NCI-H1417 (cell line): Measurements from ENCODE around the gene DSCAML1.

ENCODE experiments used
- DNase-seq, 3 experiments: peaks; one replicate each; lab custom pipeline; 2025; lab: John Stamatoyannopoulos, UW

The DSCAML1 gene

DNA sequence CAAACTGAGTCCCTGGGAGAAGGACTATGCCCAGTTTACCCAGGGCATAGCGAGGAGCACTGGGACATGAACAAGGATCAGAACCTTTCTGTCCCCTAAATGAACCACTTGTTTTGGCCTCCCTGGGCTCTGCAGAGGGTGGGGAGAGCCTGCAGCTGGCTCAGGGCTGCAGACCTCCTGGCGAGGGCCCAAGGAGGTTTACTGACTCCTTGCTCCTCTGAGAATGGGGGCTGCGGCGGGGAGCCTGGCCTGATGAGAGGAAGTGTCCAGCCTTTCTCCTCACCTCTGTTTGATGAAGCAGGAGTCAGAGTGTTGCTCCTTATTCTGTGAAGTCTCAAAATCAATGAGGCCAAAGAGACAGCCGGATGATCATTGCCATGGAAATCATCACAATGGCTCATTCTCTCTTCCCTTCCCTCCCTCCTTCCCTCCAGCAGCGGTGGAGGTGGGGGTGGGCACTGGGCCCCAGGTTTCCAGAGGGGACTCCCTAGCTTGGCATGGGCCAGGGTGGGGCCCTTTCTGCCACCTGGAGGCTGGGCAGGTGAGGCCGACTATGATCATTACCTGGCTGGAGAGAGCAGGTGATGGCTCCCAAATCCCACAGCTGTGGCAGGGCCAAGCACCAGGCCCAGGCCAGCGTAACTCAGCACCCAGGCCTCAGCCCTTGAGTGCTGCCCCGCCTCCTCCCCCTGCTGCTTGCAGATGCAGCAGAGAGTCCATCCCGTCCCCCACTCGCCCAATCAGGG lies 299.6 kb downstream of the DSCAML1 start:
- peak in 1 of 3 experiments; percentile 27 for DNase-seq

DNA sequence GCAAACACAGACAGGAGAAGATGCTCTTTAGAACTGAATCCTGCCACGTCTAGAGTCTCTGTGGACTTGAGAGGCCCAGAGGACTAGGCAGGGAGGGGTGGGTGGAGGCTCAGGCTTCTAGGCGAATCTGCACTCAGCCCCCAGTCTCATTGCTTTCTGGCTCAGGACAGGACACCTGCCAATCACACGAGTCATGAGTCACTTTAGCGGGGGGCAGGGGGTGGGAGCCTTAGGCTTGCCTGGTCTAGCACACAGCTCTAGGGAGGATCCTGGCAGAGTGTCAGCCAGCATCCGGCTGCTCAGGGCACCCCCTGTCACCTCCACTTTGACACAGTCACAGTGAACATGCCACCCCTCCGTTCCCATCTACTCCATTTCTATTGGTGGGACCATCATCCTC lies 301.7 kb downstream of the DSCAML1 start:
- DNase-seq = peak; percentile 24 to 65 (median 43)

DNA sequence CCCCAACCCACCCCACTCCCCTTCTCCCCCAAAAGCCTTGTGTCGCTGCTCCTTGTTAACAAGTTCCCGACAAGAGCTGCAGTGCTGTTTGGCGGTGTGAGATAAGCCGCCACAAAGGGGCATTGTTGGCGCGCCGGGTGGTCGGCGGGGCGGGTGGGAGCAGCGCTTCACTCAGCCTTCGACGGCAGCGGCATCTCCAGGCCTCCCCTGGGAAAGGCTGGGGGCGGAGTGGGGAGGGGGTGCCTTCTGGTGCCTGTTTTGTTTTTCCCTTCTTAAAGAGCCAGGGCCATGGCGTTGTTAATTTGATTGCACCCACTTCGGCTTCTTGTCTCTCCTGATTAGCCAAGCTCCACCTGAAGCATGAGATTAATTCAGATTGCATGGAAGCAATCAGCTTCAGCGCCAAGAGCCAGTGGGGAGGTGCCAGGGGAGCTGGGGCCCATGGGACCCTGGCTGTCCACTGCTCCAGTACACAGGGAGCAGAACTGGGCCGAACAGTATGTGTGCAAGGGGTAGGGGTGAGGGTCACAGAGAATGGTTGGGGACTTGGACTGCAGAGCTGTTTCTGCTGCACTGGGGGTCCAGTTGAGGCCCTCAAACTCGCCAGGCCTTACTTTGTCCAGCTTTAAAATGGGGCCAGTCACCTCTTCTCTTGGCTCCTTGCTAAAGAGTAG lies 304.3 kb downstream of the DSCAML1 start:
- DNase-seq = no peak

DNA sequence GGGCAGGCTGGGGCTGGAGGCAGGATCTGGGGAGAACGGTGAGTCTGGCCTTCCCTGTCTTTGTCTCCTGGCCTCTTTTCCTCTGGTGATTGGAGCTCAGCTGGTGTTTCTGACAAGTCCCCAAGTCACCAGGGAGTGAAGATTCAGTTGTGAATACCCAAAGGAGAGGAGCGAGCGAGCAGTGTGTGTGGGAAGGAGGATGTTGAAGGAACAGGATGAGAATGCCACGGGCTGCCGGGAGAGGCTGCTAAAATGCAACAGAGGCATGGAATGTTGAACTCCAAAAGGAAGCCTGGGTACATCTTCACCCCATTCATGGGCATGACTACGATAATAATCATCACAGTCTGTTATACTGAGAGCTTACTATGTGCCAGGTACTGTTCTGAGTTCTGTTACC lies 306.1 kb downstream of the DSCAML1 start:
- DNase-seq = no peak

DNA sequence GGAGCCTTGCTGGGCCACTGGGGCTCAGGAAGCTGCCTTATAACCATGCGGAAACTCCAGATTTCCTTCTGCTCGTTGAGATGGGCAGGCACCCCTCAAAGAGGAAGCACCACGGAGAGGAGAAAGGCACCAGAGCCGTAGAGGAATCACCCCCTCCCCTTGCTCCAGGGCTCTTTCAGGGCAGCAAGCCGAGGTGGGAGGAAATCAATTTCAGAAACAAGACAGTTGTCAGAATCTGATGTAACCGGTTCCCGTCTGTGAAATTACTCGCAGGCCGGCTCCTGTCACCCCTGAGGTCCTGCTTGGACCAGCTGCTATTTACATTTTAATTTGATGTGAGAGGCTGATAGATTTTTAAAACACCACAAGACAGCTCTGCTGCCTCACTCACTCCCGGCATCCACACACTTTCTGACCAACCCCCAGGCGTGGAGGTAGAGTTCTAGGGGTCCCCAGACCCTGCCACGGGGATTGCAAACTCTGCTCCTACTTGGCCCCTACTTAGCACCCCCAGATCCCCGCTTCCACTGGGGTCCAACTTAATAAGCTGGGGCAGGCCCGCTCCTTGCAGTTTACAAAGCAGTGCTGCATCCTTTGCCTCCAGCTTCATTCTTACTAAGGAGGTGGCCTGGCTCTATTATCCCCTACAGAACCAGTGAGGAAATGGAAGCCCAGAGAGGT lies 306.9 kb downstream of the DSCAML1 start:
- DNase-seq = peak in 2 of 3 experiments; percentile 26 to 67

DNA sequence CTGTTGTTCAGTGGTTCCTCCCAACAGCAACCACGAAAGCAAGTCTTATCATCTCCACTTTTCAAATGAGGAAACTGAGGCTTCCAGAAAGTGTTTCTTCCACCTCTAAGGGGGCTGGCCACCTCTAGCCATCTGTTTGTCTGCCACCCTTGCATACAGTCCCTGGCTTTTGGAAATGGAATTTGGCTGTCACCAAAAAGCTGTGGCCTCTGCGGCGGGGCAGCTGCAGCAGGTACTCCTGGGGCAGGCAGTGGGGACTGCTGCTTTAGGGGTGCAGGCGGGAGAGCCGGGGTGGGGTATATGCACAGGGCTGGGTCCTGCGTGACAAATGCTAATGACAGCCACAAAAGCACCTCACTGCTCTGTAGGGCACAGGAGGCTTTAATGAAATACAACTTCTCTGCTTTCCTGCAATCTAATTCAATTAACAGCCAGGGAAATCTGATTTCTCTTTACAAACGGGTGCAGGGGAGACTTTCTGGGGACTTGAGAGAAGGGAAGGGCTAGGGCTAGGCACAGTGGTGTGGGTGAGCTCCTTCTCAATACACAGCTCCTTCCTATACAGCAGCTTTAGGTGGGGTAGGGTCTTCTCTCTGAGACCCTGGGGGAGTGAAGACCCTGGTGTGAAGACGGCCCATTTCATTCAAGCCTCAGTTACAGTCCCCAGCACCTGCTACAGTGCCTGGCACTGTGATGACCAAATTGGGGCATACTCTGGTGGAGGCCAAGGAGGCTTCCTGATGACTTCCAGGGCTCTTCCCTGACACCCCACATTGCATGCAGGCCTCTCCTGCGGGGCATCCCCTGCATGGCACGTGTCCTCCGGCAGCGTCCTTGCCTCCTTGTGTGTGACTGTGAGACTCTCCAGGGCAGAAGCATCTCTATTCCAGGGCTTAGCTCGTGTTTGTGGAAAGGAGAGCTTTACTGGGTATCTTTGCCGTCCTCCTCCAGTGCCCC lies 307.7 kb downstream of the DSCAML1 start:
- DNase-seq = no peak

DNA sequence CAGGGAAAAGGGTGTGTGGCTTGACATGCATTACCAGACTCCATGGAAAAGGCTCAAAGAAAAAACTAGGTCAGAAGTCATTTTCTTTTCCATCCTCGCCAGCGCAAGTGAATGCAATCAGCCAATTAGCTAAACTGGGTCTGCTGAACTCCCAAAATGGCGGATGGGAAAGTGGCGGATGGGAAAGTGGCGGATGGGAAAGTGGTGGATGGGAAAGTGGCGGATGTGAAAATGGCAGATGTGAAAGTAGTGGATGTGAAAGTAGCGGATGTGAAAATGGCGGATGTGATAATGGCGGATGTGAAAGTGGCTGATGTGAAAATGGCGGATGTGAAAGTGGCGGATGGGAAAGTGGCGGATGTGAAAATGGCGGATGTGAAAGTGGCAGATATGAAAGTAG lies 311.0 kb downstream of the DSCAML1 start:
- DNase-seq = no peak

DNA sequence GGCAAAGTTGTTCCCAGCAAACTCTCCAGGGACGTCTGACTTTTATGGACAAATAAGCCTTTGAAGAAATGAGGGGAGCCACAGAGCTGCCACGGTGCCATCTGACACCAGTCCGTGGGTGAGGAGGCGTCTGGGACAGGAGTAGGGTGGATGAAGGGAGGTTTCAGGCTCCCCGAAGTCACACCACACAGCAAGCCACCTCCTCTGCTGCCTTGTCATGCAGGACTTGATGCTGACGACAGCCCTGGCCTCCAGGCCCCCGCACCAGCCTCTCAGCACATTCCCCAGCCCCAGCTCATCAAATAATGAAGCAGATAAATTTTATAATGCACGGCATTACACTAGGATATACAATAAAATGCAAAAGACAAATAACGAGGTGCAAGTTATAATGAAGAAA lies 312.9 kb downstream of the DSCAML1 start:
- DNase-seq = no peak

DNA sequence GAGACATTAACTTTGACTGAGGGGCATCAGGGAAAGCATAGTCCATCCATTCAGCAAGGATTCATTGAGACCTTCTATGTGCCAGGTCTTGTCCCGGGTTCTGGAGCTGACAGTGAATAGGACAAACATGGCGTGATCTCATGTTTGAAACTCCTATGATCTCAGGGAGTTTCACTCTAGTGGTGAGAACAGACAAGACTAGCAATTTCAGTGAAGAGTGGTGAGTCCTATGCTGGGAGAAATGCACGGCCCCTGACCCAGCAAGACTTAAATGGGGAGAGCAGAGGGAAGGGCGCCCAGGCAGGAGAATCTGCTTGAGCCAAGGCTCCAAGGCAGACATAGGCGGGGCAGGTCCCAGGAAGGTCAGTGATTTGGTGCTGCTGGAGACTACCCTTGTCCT lies 313.6 kb downstream of the DSCAML1 start:
- no peak for DNase-seq

DNA sequence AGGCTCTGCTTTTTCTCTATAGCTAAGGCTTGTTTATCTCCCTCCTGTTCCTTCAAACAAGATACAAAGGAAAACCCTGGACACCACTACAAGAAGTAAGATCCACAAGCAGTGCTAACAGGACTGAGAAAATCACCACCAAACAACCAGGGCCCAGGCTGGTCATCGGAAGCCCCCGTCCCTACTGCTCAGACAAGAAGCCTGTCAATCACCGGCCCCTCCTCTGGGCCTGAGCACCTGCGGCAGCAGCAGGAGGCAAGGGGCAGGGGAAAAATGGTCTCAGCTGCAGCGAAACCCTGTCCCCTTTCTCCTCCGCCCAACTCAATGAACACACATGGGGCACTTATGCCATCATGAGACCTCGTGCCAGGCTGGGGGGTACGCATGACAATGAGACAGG lies 314.1 kb downstream of the DSCAML1 start:
- peak in 2 of 3 experiments; percentile 17 to 51 for DNase-seq

DNA sequence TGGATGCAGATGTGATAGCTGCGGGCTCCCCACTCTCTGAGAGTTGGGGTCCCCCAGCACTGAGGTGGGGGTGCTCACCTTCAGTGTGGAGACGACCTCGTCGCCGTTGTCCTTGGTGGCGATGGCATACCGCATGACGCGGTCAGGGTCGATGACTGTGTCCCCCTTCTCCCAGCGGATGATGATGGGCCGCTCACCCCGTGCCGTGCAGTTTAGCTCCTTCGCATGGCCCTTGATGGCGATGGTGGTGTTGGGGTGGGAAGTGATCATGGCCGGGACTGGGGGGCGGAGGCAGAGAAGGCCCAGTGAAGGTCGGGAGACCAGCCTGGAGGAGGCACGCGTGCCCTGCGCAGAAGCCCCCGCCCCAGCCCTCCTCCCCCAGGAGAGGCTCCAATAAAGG lies 315.1 kb downstream of the DSCAML1 start:
- DNase-seq = no peak

DNA sequence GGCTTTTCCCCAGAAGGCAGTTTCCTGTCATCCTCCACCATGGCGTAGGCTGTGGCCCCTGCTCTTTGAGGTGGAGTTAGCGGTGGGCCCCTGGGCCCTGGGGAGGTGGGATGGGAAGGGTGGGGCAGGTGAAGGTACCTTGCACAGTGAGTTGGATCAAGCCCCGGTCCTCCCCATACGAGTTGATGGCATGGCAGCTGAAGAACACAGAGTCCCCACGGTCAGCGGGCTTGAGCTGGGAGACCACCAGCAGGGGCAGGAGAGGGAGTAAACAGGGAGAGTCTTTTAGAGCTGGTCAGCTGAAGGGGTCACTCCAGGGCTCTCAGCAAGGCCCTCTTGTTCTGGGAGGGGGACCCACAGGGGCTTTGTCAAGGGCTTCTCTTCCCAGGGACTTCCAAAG lies 316.0 kb downstream of the DSCAML1 start:
- DNase-seq = no peak

DNA sequence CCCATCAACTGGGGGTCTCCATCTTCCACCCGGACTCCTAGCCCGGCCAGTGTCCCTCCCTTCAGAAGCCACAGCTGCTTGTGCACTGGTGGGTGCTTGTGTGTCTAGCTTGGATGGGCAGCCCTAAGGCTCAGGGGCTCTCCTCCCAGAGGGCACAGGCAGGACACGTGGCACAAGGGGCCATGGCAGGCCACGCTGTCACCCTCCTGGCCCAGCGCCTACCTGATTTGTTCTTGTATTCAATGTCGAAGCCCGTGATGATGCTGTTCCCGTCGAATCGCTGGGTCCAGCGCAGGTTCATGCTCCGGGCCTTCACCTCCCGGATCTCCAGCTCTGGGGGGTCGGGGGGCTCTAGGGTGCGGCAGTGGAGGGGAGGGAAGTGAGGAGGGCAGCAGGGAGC lies 316.8 kb downstream of the DSCAML1 start:
- no peak for DNase-seq

DNA sequence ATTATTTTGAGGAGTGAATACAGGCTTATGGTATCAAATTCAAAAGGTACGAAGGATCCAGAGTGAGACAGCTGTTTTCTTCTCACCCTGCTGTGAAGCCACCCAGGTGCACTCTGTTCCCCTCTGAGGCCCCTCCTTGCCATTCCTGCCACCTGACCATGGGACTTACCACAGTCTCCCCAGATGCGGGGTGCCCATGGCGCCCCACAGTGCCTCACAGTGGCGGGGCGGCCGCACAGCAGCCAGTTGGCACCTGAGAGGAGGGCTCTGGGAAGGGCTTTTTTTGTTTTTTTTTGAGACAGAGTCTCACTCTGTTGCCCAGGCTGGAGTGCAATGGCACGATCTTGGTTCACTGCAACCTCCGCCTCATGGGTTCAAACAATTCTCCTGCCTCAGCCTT lies 317.6 kb downstream of the DSCAML1 start:
- no peak for DNase-seq

DNA sequence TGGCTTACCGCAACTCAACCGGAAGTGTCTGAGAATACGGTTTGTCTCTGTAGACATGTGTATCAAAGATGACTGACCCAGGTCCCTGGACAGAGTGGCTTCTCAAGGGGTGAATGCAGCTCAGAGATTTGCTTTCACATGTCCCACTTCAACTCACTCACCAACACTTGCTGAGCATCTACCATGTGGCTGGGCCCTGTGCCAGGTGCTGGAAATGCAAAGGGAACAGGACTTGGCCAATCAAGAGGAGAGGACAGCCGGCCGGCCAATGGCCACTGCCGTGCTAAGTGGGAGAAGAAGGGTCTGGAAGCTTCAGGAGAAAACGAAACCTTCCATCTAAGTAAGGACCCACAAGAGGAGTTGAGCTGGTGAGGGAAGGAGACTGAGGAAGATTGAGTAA lies 318.1 kb downstream of the DSCAML1 start:
- no peak for DNase-seq

DNA sequence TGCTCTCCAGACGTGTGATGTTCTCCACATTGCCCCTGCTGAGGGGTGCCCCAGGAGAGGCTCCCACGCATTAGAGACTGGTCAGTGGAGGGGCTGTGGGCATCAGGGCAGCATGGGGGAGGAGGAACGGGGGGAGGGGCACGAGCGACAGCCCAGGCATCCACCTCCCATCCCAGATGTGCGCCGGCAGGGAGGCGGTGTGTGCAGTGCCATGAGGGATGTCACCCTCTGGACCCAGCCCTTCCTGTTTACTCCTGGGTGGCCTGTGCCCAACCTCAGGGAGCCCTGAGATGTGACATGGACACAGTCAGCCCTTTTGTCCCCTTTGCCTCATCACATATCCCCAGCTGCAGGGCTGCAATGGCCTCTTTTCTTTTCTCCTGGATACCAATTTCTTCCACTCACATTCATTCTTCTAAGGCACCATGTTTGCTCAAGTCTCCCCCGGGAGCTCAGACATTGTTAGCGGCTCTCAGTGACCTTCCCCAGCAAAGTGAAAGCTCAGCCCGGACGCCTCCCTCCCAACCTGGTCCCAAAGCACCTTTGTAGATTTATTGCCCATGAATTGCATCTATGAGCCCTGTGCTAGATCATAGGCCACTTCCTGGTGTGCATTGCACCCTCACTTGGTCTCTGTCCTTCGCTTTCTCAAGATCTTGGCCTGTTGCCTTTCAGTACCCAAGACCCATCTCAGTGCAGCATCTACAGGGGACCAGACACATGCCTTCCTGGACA lies 318.7 kb downstream of the DSCAML1 start:
- peak in 1 of 3 experiments; percentile 72 for DNase-seq

DNA sequence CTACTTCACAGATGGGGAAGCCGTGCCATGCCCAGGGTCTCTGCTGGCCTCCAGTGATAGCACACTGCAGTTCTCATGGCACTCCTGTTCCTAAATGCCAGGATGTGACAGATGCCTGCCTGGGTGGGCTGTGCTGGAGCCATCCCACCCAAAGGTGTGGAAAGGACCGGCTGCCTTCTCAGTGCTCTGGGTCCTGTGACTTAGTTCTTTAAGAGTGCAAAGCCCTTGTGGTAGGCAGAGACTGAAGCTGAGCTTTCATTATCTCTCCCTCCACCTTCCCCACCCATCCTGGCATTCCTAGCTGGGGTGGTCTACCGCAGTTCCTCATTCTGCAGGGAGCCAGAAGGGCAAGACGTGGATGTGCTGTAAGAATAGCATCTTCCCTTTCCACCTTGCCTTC lies 319.3 kb downstream of the DSCAML1 start:
- no peak for DNase-seq

DNA sequence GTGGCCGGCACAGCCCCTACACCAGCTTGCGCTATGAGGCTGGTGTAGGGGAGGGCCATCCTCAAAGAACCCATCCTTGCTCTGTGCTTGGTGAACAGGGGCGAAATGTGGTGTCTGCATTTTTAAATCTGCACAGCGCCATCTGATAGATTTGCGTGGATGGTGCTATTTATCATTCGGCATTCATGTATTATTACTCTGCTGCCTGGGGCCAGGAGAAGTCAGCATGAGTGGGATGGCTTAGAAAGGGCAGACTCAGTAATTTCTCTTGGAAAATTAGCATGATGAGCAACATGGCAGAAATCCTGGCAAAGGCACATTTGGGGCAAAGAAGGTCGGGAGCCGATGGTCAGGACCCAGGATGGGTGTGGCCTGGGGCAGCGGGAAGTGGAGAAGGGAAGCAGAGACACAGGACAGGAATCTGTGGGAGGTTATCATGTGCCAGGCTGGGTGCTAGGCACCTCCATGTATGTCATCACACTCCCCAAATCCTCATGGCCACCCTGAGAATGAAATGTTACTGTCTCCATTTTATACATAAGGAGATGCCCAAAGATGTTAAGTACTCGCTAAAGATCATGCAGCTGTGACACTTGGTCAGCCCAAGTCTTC lies 320.4 kb downstream of the DSCAML1 start:
- no peak for DNase-seq

DNA sequence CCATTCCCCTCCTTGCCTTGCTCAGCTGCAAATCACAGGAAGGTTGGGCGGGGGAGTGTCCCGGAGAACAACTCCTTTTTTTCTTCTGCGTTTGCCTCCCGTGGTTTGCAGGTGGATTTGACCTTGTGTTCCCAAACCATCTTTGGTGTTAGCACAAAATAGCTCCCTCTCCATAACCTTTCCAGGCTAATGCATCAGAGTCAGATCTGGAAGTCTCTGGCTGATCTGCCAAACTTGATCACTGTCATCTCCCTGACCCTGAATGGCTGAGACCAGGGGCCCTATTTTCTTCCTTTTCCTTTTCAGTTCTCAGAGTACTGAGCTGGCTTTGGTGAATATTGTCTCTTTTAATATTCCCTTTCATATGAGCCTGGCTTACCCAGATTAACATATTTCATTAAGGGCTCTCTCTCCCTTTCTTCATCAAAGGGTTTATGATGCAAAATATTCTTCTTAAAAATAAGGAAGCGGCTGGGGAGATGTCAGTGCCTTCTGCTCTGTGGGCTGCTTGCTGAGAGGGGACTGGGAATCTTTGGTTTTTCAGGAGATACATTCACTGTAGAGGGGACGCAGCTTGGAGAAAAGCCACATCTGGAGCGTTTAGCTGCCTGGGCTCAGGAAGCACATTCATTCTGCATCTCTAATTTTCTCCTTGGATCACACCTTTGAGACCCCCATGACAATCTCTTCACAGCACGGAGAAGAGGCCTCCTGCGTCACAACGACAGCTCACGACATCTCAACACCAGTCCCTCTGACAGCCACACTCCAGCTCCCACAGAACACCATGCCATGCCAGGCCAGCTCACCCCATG lies 321.1 kb downstream of the DSCAML1 start:
- DNase-seq = no peak
